ENCODE measurements around the gene ZNF639.

- TF ChIP-seq, protein P1, sequence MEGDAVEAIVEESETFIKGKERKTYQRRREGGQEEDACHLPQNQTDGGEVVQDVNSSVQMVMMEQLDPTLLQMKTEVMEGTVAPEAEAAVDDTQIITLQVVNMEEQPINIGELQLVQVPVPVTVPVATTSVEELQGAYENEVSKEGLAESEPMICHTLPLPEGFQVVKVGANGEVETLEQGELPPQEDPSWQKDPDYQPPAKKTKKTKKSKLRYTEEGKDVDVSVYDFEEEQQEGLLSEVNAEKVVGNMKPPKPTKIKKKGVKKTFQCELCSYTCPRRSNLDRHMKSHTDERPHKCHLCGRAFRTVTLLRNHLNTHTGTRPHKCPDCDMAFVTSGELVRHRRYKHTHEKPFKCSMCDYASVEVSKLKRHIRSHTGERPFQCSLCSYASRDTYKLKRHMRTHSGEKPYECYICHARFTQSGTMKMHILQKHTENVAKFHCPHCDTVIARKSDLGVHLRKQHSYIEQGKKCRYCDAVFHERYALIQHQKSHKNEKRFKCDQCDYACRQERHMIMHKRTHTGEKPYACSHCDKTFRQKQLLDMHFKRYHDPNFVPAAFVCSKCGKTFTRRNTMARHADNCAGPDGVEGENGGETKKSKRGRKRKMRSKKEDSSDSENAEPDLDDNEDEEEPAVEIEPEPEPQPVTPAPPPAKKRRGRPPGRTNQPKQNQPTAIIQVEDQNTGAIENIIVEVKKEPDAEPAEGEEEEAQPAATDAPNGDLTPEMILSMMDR (IDR thresholded peaks at IDR 0.05): no peak
- peak; percentile 70 for TF ChIP-seq POLR2A (IDR thresholded peaks at IDR 0.05)
These were observed 24.7 kb downstream of the ZNF639 start, which contains the start of gene MFN1 for GRCh38 chr3:179347345-179348194.
